OCI-LY3 (cell line): ENCODE measurements around the gene OXNAD1.
"Not testable (repeated sequence)": the region's sequence is repeated elsewhere in the genome, so short reads cannot be mapped to it uniquely, and the experiment has no call there.

Experiments used
- EZH2phosphoT487 ChIP-seq: fragments of 200-600 bp; shearing (Covaris generic); IDR thresholded peaks from 2 replicates; pipeline ENCODE4 v1.6.1; 2018; ENCODE audit warnings: antibody characterized with exemption, mixed run types, low read depth
- TF ChIP-seq, protein P1 (sequence below): fragments of 200-600, 300-600 bp; sonication (generic); IDR thresholded peaks from 2 replicates; pipeline ENCODE4 v1.5.1; 2014; ENCODE audit warnings: antibody characterized with exemption, low read length, low read depth

DNA sequence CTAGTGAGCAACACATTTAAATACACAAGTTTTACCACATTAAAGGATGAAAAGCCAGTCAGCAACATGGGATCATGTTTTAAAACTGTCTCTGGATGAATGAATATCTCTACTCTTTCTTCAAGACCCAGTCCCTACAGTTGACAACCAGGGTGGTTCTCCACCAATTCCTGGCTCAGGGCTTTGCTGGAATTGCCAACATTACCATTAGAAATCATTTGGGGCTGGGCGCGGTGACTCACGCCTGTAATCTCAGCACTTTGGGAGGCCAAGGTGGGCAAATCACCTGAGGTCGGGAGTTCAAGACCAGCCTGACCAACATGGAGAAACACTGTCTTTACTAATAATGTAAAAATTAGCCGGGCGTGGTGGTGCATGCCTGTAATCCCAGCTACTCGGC lies 45.5 kb downstream of the OXNAD1 start:
- TF ChIP-seq, protein P1, sequence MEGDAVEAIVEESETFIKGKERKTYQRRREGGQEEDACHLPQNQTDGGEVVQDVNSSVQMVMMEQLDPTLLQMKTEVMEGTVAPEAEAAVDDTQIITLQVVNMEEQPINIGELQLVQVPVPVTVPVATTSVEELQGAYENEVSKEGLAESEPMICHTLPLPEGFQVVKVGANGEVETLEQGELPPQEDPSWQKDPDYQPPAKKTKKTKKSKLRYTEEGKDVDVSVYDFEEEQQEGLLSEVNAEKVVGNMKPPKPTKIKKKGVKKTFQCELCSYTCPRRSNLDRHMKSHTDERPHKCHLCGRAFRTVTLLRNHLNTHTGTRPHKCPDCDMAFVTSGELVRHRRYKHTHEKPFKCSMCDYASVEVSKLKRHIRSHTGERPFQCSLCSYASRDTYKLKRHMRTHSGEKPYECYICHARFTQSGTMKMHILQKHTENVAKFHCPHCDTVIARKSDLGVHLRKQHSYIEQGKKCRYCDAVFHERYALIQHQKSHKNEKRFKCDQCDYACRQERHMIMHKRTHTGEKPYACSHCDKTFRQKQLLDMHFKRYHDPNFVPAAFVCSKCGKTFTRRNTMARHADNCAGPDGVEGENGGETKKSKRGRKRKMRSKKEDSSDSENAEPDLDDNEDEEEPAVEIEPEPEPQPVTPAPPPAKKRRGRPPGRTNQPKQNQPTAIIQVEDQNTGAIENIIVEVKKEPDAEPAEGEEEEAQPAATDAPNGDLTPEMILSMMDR: not testable (repeated sequence)
- not testable (repeated sequence) for TF ChIP-seq EZH2phosphoT487
